K562 (cell line): ENCODE results near the gene HBEGF.

ENCODE experiments used
- C11orf30 ChIP-seq: fragments of 450-650 bp; IDR thresholded peaks from 2 replicates; pipeline ENCODE4 v1.6.1; 2016; ENCODE audit warnings: low read depth, mild to moderate bottlenecking
- ELK1 ChIP-seq: sonication (generic); formaldehyde crosslinking; IDR thresholded peaks from 2 replicates; pipeline ENCODE4 v1.8.1; 2022; ENCODE audit warnings: missing genetic modification reagents
- MTA3 ChIP-seq: fragments of 450-650 bp; formaldehyde crosslinking; IDR thresholded peaks from 2 replicates; pipeline ENCODE4 v1.6.1; 2017; ENCODE audit warnings: mild to moderate bottlenecking, borderline replicate concordance
- MYC ChIP-seq, 2 experiments: fragments of 250-450 bp in 1 of 2; sonication (Bioruptor Pico) in 1 of 2; IDR thresholded peaks; 2 replicates each; pipeline versions ENCODE4 v1.5.1 to v1.6.1; 2012 to 2021; ENCODE audit warnings: low read depth in 2 of 2, borderline replicate concordance in 1 of 2, improper control_type of control experiment in 1 of 2, low read length in 1 of 2, mild to moderate bottlenecking in 1 of 2, moderate library complexity in 1 of 2
- SMARCC2 ChIP-seq: fragments of 450-650 bp; IDR thresholded peaks from 2 replicates; pipeline ENCODE4 v1.6.1; 2017; ENCODE audit warnings: antibody characterized with exemption, moderate library complexity, mild to moderate bottlenecking, low read depth
- ZBTB7A ChIP-seq: IDR thresholded peaks from 2 replicates; pipeline ENCODE4 v1.6.1; 2011; ENCODE audit warnings: low read depth, mild to moderate bottlenecking, low read length, moderate library complexity, borderline replicate concordance; ENCODE audit not compliant: control insufficient read depth
- ZNF785 ChIP-seq: fragments of 250-450 bp; sonication (Bioruptor Pico); IDR thresholded peaks from 2 replicates; pipeline ENCODE4 v1.4.0; 2020; ENCODE audit warnings: mild to moderate bottlenecking
- ZSCAN29 ChIP-seq: fragments of 450-650 bp; IDR thresholded peaks from 2 replicates; pipeline ENCODE4 v1.6.1; 2017
- TF ChIP-seq, protein P1 (sequence below), 3 experiments: IDR thresholded peaks in 2 of 3; conservative IDR thresholded peaks in 1 of 3; 2 replicates each; pipeline ENCODE4 v1.5.1; 2011 to 2012; ENCODE audit warnings: low read length in 3 of 3, mild to moderate bottlenecking in 3 of 3, control low read depth in 2 of 3, improper control_type of control experiment in 1 of 3, inconsistent platforms in 1 of 3, low read depth in 1 of 3, mixed read lengths in 1 of 3, moderate library complexity in 1 of 3; ENCODE audit not compliant: insufficient read depth in 2 of 3
- TF ChIP-seq, protein P2 (sequence below): fragments of 450-650 bp; formaldehyde crosslinking; IDR thresholded peaks from 2 replicates; pipeline ENCODE4 v1.4.0; 2022; ENCODE audit warnings: missing genetic modification characterization

DNA sequence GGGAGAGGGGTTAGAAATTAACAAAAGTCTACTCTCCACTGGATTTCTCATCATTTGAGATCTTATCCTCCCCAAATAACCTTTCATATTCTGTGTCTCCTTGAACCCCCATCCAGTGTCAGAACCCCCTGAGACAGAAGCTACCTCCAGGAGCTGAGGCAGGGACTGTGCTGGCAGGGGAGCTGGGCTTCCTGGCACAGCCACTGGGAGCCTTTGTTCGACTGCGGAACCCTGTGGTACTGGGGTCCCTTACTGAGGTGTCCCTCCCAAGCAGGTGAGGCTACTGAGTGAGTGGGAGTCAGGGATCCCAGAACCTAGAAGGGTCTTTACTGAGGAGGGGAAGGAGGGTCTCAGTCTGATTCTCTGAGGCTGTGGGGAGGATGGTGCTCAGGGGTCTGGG, 15.5 kb upstream of the HBEGF start:
- TF ChIP-seq, protein P1, sequence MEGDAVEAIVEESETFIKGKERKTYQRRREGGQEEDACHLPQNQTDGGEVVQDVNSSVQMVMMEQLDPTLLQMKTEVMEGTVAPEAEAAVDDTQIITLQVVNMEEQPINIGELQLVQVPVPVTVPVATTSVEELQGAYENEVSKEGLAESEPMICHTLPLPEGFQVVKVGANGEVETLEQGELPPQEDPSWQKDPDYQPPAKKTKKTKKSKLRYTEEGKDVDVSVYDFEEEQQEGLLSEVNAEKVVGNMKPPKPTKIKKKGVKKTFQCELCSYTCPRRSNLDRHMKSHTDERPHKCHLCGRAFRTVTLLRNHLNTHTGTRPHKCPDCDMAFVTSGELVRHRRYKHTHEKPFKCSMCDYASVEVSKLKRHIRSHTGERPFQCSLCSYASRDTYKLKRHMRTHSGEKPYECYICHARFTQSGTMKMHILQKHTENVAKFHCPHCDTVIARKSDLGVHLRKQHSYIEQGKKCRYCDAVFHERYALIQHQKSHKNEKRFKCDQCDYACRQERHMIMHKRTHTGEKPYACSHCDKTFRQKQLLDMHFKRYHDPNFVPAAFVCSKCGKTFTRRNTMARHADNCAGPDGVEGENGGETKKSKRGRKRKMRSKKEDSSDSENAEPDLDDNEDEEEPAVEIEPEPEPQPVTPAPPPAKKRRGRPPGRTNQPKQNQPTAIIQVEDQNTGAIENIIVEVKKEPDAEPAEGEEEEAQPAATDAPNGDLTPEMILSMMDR (IDR thresholded peaks at IDR 0.05 in 2 of 3, conservative IDR thresholded peaks at IDR 0.05 in 1 of 3; ENCODE audit: insufficient read depth in 2 of 3, low read depth in 1 of 3, low read length in 3 of 3), result no peak
- TF ChIP-seq C11orf30 (no peak), MYC (IDR thresholded peaks at IDR 0.05; ENCODE audit: low read depth, low read length) (no peak), MYC (CRISPR knock-in tag; IDR thresholded peaks at IDR 0.05; ENCODE audit: borderline replicate concordance, low read depth) (no peak), ELK1 (CRISPR knock-in tag) (no peak), ZNF785 (no peak), ZSCAN29 (no peak), SMARCC2 (no peak), ZBTB7A (no peak), MTA3 (no peak)
- TF ChIP-seq, protein P2, sequence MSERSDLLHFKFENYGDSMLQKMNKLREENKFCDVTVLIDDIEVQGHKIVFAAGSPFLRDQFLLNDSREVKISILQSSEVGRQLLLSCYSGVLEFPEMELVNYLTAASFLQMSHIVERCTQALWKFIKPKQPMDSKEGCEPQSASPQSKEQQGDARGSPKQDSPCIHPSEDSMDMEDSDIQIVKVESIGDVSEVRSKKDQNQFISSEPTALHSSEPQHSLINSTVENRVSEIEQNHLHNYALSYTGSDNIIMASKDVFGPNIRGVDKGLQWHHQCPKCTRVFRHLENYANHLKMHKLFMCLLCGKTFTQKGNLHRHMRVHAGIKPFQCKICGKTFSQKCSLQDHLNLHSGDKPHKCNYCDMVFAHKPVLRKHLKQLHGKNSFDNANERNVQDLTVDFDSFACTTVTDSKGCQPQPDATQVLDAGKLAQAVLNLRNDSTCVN (CRISPR knock-in tag), result no peak
